SK-N-SH (cell line): ENCODE data around the gene E2F4. TPM values are rescaled to one million over a fixed set of nuclear protein-coding genes. Genes with fewer than 3 reads are reported as not detected.

Source experiments
- CTCF ChIA-PET: fragments of 300-600, 350-600 bp; formaldehyde crosslinking; extraction: SDS; loops from one replicate; lab custom pipeline; 2021; lab: Yijun Ruan, JAX
- POLR2A ChIA-PET: fragments of 350-600 bp; sonication (Branson Sonifier 250); formaldehyde crosslinking; extraction: SDS; loops from one replicate; lab custom pipeline; 2020; ENCODE audit warnings: antibody characterized with exemption, inconsistent platforms; lab: Yijun Ruan, JAX
- DNase-seq: peaks from one replicate; pipeline ENCODE4 v3.0.0; 2012
- H2AFZ ChIP-seq: fragments of 200-600 bp; sonication (generic); 2 replicates; pipeline ENCODE4 v1.8.1; 2016; ENCODE audit warnings: antibody characterized with exemption, mild to moderate bottlenecking, low read depth
- H3F3A ChIP-seq: fragments of 200-600 bp; sonication (generic); replicated peaks from 2 replicates; pipeline ENCODE3; 2016; ENCODE audit warnings: antibody characterized with exemption, mild to moderate bottlenecking; ENCODE audit not compliant: insufficient read depth
- H3K27ac ChIP-seq, 2 experiments: fragments of 200-500 bp in 1 of 2; fragments of 200-600 bp in 1 of 2; sonication (Bioruptor generic) in 1 of 2; sonication (generic), shearing (Covaris generic) in 1 of 2; 2 replicates each; pipeline versions ENCODE4 v1.5.1 to v1.6.1; 2014 to 2016; ENCODE audit warnings: low read depth in 2 of 2, inconsistent platforms in 1 of 2, low read length in 1 of 2, mild to moderate bottlenecking in 1 of 2, mixed read lengths in 1 of 2
- H3K27me3 ChIP-seq: fragments of 200-600 bp; sonication (generic), shearing (Covaris generic); 2 replicates; pipeline ENCODE4 v1.6.1; 2016; ENCODE audit warnings: mixed run types; ENCODE audit not compliant: insufficient read depth
- H3K36me3 ChIP-seq, 2 experiments: fragments of 200-500 bp in 1 of 2; fragments of 200-600 bp in 1 of 2; sonication (Bioruptor generic) in 1 of 2; sonication (generic) in 1 of 2; replicated peaks in 1 of 2; 2 replicates each; pipeline versions ENCODE3 to v1.5.1; 2014 to 2016; ENCODE audit warnings: low read length in 1 of 2, mild to moderate bottlenecking in 1 of 2; ENCODE audit not compliant: insufficient read depth in 2 of 2, control insufficient read depth in 1 of 2
- H3K4me1 ChIP-seq, 2 experiments: fragments of 200-500 bp in 1 of 2; fragments of 200-600 bp in 1 of 2; sonication (Bioruptor generic) in 1 of 2; sonication (generic), shearing (Covaris generic) in 1 of 2; 2 replicates each; pipeline versions ENCODE4 v1.5.1 to v1.6.1; 2014 to 2016; ENCODE audit warnings: low read depth in 1 of 2, low read length in 1 of 2, mixed run types in 1 of 2; ENCODE audit not compliant: insufficient read depth in 2 of 2, control insufficient read depth in 1 of 2
- H3K4me2 ChIP-seq: fragments of 200-600 bp; sonication (generic), shearing (Covaris generic); 2 replicates; pipeline ENCODE4 v1.6.1; 2017; ENCODE audit warnings: mixed run types
- H3K4me3 ChIP-seq, 2 experiments: fragments of 200-500 bp in 1 of 2; fragments of 200-600 bp in 1 of 2; sonication (Bioruptor generic) in 1 of 2; sonication (generic), shearing (Covaris generic) in 1 of 2; 2 replicates each; pipeline versions ENCODE4 v1.5.1 to v1.8.1; 2014 to 2016; ENCODE audit warnings: low read depth in 2 of 2, inconsistent platforms in 1 of 2, low read length in 1 of 2, mild to moderate bottlenecking in 1 of 2, mixed read lengths in 1 of 2, moderate library complexity in 1 of 2
- H3K79me2 ChIP-seq: fragments of 200-600 bp; sonication (generic); 2 replicates; pipeline ENCODE4 v1.8.1; 2017; ENCODE audit warnings: mild to moderate bottlenecking; ENCODE audit not compliant: insufficient read depth
- H3K9ac ChIP-seq: fragments of 200-600 bp; sonication (generic); 2 replicates; pipeline ENCODE4 v1.6.1; 2017; ENCODE audit warnings: mixed run types
- H3K9me2 ChIP-seq: fragments of 200-600 bp; sonication (generic); 2 replicates; pipeline ENCODE4 v1.6.1; 2017; ENCODE audit warnings: mixed run types
- H3K9me3 ChIP-seq: fragments of 200-600 bp; sonication (generic); 2 replicates; pipeline ENCODE4 v1.6.1; 2017; ENCODE audit warnings: mixed run types, mild to moderate bottlenecking, moderate library complexity
- H4K20me1 ChIP-seq: fragments of 200-600 bp; sonication (generic); 2 replicates; pipeline ENCODE4 v1.6.1; 2017; ENCODE audit warnings: mild to moderate bottlenecking, mixed run types; ENCODE audit not compliant: insufficient read depth
- CHD2 ChIP-seq: fragments of 150-350 bp; IDR thresholded peaks from 2 replicates; pipeline ENCODE4 v1.6.1; 2018; ENCODE audit warnings: low read length; ENCODE audit not compliant: partially characterized antibody
- GATA2 ChIP-seq: sonication (generic); formaldehyde crosslinking; IDR thresholded peaks from 2 replicates; pipeline ENCODE4 v1.5.0; 2020; ENCODE audit warnings: mild to moderate bottlenecking, missing genetic modification reagents
- JUND ChIP-seq: IDR thresholded peaks from 2 replicates; pipeline ENCODE4 v1.4.0; 2012
- MAX ChIP-seq: IDR thresholded peaks from 2 replicates; pipeline ENCODE4 v1.4.0; 2012; ENCODE audit warnings: low read depth
- MXI1 ChIP-seq: IDR thresholded peaks from 2 replicates; pipeline ENCODE4 v1.6.1; 2012; ENCODE audit warnings: mild to moderate bottlenecking, low read depth, low read length, improper control_type of control experiment
- NFIC ChIP-seq: IDR thresholded peaks from 2 replicates; pipeline ENCODE4 v1.4.0; 2012; ENCODE audit warnings: borderline replicate concordance
- NRF1 ChIP-seq: IDR thresholded peaks from 2 replicates; pipeline ENCODE4 v1.6.1; 2012; ENCODE audit warnings: low read depth, mild to moderate bottlenecking, low read length
- PBX3 ChIP-seq: IDR thresholded peaks from 2 replicates; pipeline ENCODE4; 2012
- RAD21 ChIP-seq: IDR thresholded peaks from 2 replicates; pipeline ENCODE4 v1.6.1; 2012; ENCODE audit warnings: mild to moderate bottlenecking, low read length
- RXRA ChIP-seq: IDR thresholded peaks from 2 replicates; pipeline ENCODE4 v1.4.0; 2012; ENCODE audit warnings: low read depth, mild to moderate bottlenecking, borderline replicate concordance
- SIN3A ChIP-seq: IDR thresholded peaks from 2 replicates; pipeline ENCODE4 v1.6.1; 2012; ENCODE audit warnings: low read depth, mild to moderate bottlenecking, low read length, moderate library complexity, borderline replicate concordance
- TAF1 ChIP-seq: IDR thresholded peaks from 2 replicates; pipeline ENCODE4 v1.6.1; 2012; ENCODE audit warnings: low read depth, mild to moderate bottlenecking, low read length, moderate library complexity, borderline replicate concordance
- TCF12 ChIP-seq: IDR thresholded peaks from 2 replicates; pipeline ENCODE4 v1.4.0; 2012
- TEAD4 ChIP-seq: IDR thresholded peaks from 2 replicates; pipeline ENCODE4 v1.4.0; 2012; ENCODE audit warnings: mild to moderate bottlenecking, borderline replicate concordance; ENCODE audit not compliant: insufficient read depth
- USF2 ChIP-seq: fragments of 150-350 bp; IDR thresholded peaks from 2 replicates; pipeline ENCODE4 v1.6.1; 2017; ENCODE audit warnings: antibody characterized with exemption, low read length, low read depth, borderline replicate concordance
- YY1 ChIP-seq: IDR thresholded peaks from 2 replicates; pipeline ENCODE4 v1.4.0; 2012; ENCODE audit warnings: low read depth, mild to moderate bottlenecking
- WGBS: methylation state at CpG from one replicate; pipeline ENCODE4 v1.1.6; 2017; ENCODE audit warnings: low lambda C conversion rate; 5-methylcytosine and 5-hydroxymethylcytosine counted together
- polyA plus RNA-seq, 3 experiments: library from polyadenylated mRNA; depleted of rRNA; stranded (reverse); fragments of >200 nt; gene quantifications; 2 replicates each; pipeline ENCODE4 v1.2.3, GENCODE V29; 2012

E2F4 gene
- polyA plus RNA-seq, 1 of the 3 experiments (the other 2 are of a cell fraction) = 168 TPM

GRCh38 chr16:67228905-67229304 is 37.0 kb downstream of the E2F4 start:
- ChIA-PET POLR2A (no interaction called here), CTCF (interaction anchor here (1.5 to 2.9 kb wide), 2 partner anchors 19 to 31 kb away, joined by 4 to 7 read pairs; no protein-coding TSS in a partner anchor)
- TF ChIP-seq PBX3 (no peak), JUND (no peak), TEAD4 (no peak), MAX (no peak), MXI1 (no peak), SIN3A (no peak), CHD2 (no peak), RXRA (no peak), GATA2 (no peak), NRF1 (no peak), RAD21 (no peak), NFIC (no peak), USF2 (no peak), YY1 (no peak)
- Histone ChIP-seq H3K27ac (no peak overlapping the region), H3K4me3 (no peak overlapping the region), H3K4me1 (peaks cover 0 to 22% of the 10 kb centered on the region in 2 experiments; a peak in 2 of 4 replicates), H4K20me1 (no peaks in the 10 kb centered on the region), H3K27me3 (no peaks in the 10 kb centered on the region), H3K36me3 (peaks cover 30 to 46% of the 10 kb centered on the region in 2 experiments), H3K9me2 (no peaks in the 10 kb centered on the region), H3K79me2 (peaks cover 40% of the 10 kb centered on the region), H3K9ac (no peak overlapping the region), H3F3A (peaks cover 33% of the 10 kb centered on the region), H2AFZ (no peak overlapping the region), H3K4me2 (peak overlapping the region; percentile 88; the same call in 1 of the 2 replicates), H3K9me3 (no peaks in the 10 kb centered on the region)
- no peak for DNase-seq
- WGBS = 86% methylated on average over 9 of the region's 9 CpGs

- CTCF ChIA-PET = interaction anchor here (1.5 kb wide), 1 partner anchor 18 kb away, joined by 4 read pairs; no protein-coding TSS in a partner anchor
- Histone ChIP-seq H3K79me2 (peaks cover 40% of the 10 kb centered on the region), H3K4me1 (peaks cover 0 to 22% of the 10 kb centered on the region in 2 experiments; a peak in 2 of 4 replicates), H3K9me3 (no peaks in the 10 kb centered on the region), H3K27me3 (no peaks in the 10 kb centered on the region), H3F3A (peaks cover 28% of the 10 kb centered on the region), H4K20me1 (no peaks in the 10 kb centered on the region), H3K4me3 (no peak overlapping the region), H3K9ac (no peak overlapping the region), H3K9me2 (no peaks in the 10 kb centered on the region), H3K27ac (no peak overlapping the region), H3K4me2 (no peak overlapping the region), H3K36me3 (peaks cover 34 to 52% of the 10 kb centered on the region in 2 experiments), H2AFZ (no peak overlapping the region)
- POLR2A ChIA-PET = no interaction called here
- TF ChIP-seq MAX (no peak), TCF12 (no peak), TAF1 (no peak), MXI1 (no peak), RXRA (no peak), TEAD4 (no peak)
- 93% methylated on average over 16 of the region's 32 CpGs for WGBS
- no peak for DNase-seq
Observed at GRCh38 chr16:67229906-67230808, 38.2 kb downstream of the E2F4 start.
